HuH-7 (cell line): ENCODE measurements around the gene TLCD1.
A peak's percentile ranks its signal among the peaks of the same experiment; 100 is the strongest.

Experiments
- DNase-seq: peaks from one replicate; pipeline ENCODE4 v3.0.0; 2011; ENCODE audit warnings: low spot score

TLCD1 gene

DNA sequence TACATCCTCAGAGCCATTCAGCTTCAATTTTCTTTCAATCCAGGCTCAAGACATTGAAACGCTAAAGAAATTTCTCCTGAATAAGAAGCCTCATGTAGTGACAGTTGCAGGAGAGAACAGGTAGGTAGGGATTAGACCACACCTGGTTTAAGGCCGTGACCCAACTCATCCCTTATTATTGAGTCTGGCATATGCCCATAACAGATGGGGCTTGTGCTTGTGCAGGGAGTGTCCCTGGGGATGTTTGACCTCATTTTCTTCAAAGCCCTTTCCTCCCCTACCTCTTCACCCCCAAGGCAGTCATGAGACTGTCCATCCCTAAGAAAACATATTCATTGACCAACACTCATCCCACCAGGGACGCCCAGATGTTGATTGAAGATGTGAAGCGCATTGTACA is 39.7 kb downstream of the TLCD1 start:
- DNase-seq = no peak

DNA sequence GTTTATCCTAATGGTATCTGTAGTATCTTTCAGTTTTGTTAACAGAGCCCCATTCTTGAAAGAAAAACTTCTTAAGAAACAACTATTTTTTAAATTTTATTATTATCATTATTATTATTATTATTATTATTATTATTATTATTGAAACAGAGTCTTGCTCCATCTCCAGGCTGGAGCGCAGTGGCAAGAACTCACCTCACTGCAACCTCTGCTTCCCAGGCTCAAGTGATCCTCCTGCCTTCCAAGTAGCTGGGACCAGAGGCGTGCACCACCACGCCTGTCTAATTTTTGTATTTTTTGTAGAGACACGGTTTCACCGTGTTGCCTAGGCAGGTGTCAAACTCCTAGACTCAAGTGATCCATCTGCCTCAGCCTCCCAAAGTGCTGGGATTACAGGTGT is 40.7 kb downstream of the TLCD1 start:
- no peak for DNase-seq

DNA sequence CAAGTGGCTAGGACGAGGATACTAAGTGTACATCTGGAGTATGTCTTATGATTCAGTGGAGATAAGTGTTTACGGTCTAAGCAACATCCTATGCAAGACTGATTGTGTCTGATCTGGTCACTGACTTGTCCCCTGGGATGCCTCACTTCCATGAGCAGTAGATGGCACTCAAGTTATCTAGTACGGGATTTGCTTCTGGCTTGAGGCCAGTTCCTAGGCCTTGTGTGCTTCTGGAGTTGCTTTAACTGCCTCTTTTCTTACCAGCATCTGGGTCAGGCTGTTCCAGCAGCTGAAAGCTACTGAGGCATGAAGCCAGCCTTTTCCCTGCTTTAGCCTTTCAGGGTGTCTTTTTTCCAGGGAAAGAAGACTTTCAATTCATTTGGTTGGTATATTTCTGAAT is 41.1 kb downstream of the TLCD1 start:
- DNase-seq = peak; percentile 44

DNA sequence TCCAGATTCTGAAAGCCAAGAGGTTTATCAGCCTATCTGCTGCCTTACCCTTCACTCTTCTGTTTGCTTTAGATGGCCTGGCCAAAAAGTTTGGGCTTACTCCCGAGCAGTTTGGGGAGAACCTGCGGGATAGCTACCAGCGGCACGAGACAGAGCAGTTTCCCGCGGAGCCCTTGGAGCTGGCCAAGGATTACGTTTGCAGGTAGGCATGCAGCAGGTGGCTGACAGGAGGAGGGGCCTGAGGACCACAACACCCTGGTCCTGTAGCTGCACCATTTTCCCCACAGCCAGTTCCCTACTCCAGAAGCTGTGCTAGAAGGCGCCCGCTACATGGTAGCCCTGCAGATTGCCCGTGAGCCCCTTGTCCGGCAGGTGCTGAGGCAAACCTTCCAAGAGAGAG is 43.4 kb downstream of the TLCD1 start:
- no peak for DNase-seq

DNA sequence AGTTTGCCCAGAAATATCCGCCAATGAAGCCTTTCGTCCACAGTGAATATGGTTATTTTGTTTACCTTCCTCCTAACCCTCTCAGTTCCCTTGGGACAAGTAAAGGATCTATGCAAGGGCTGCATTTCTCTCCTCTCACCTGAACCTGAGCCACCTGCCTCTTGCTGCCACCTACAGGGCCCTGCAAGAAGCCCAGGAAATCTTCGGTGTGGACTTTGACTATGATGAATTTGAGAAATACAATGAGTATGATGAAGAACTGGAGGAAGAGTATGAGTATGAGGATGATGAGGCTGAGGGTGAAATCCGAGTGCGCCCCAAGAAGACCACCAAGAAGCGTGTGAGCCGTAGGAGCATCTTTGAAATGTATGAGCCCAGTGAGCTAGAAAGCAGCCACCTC is 50.1 kb downstream of the TLCD1 start:
- DNase-seq = peak; percentile 37

DNA sequence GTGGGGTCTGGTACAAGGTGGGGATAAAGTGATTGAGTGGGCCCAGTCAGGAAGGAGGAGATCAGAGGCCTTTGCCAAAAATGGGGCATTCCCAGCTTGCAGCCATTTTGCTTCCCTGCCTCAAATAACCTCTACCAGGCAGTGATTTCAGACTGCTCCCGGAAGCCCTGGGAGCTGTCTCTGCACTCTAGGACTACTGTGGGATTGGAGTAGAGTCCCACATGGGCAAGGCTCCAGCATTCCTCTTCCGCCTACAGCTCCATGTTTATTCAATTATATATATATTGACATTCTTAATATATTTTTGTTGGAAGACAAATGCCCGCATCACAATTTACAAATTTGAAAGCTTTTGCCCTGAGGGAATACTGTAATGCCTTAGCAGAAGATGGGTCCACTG is 50.5 kb downstream of the TLCD1 start:
- no peak for DNase-seq
